NOMO-1 treated with dmso at 0.1 percent for 144 hours (cell line): ENCODE data around the gene RNF13.

ENCODE experiments used
- DNase-seq: peaks from one replicate; lab custom pipeline; 2025; ENCODE audit not compliant: unreplicated experiment; lab: John Stamatoyannopoulos, UW

Gene RNF13

GRCh38 chr3:149812606-149813366 is at the start of gene RNF13:
TSS of gene RNF13 (plus strand) at chr3:149813215. CDS start at chr3:149846027, 32,812 bp downstream.
- DNase-seq, result peak; percentile 96

GRCh38 chr3:149763565-149764195 is 49.3 kb upstream of the RNF13 start:
- DNase-seq, result no peak

- no peak for DNase-seq
Measured at GRCh38 chr3:149764302-149764701, 48.7 kb upstream of the RNF13 start.

DNA sequence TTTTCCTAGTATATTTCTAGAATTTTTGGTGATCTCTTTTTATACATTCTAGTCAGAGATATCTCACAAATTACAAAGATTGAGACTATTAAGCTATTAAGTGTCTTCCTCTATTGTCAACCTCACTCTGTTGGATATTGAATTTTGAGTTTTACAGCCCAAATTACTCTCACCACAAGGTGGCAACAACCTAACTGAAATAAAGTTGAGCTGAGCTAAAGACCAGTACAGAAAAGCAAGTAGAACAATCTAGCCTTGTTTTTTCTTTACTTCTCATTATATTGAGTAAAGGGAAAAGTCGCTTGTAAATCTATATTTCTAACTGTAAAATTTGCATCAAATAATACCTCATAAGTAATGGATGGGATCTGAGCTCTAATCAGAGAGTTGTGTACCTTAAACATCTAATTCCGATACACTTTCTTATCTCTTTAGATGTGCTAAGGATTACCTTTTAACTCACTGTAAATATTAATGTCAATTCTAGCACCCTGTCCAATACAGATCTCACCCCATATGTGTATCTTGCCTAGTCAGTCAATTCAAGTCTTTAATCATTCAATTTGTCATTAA is 47.2 kb upstream of the RNF13 start:
- no peak for DNase-seq

- DNase-seq, result no peak
Measured at GRCh38 chr3:149767720-149768119, 45.3 kb upstream of the RNF13 start.

GRCh38 chr3:149768704-149769103 is 44.3 kb upstream of the RNF13 start:
- no peak for DNase-seq

DNA sequence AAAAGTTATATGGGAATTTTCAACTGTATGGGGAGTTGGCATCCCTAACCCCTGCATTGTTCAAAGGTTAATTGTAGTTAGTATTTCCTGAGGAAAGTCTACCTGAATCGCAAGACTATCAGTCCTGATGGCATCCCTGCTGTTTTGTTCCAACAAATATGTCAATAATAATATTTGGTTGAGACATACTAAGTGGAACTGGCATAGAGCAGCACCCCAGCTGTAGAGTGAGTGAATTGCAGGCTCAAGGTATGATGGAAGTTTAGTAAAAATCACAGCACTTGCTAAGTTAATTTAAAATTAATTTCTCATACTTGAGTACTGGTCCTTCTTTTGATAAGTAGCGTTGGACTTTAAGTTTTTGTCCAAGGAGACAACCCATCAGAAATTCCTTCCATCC is 42.8 kb upstream of the RNF13 start:
- no peak for DNase-seq

GRCh38 chr3:149771652-149772271 is 41.3 kb upstream of the RNF13 start:
- DNase-seq, result no peak

DNA sequence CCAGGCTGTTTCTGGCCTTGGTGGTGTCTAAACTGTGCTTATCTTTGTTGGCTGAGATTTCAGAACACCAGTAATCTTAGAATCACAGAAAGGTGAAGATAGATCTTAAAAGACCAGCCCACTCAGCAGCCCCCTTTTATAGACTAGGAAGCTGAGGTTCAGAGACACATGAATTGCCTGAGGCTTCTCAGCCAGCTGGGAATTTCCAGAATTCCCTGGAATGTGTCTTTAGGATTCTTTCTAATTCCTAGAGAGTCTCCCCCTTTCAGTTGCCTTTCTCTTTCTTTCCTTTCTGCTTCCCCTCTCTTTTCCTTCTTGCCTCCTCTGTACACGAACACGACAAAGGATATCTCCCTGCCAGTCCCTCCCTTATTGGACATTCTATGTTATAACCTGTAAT is 40.2 kb upstream of the RNF13 start:
- DNase-seq, result no peak

DNA sequence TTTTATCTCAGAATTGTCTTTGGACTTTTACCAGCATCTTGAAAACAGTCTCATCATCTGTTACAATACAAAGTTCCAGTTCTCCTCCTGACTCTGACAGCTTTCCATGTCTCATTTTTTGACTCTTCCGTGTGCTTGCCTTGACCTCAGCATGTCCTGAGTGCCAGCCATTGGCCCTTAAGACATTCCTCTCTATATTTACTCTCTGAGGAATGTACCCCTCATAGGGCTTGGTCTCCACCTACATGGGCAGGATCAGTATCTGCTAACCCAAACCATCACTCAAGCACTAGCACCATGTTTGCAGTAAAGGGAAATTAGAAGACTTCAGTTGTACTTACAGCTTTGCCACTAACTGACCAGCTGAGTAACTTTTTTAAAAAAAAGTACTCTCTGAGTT is 36.8 kb upstream of the RNF13 start:
- DNase-seq, result no peak

GRCh38 chr3:149777414-149778214 is 35.4 kb upstream of the RNF13 start:
- DNase-seq, result no peak

DNA sequence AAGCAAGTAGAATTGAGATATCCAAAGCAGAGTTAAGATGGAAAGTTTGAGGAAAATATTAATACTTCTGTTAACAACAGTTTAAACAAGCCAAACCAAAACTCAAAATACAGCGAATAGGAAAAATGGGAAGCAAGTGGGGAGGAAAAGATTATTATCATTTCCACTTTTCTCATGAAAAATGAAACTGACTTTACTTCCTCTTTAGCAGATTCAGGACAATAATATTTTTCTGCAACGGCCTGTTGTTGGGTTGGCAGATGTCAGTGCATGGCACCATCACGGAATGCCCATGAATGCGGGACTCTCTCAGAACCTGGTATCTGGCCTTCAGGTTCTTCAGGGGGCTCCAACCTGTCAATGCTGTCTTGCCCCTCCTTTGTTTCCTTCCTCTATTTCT is 31.8 kb upstream of the RNF13 start:
- peak; percentile 52 for DNase-seq

- DNase-seq, result no peak
Measured at GRCh38 chr3:149781741-149782140, 31.3 kb upstream of the RNF13 start.

DNA sequence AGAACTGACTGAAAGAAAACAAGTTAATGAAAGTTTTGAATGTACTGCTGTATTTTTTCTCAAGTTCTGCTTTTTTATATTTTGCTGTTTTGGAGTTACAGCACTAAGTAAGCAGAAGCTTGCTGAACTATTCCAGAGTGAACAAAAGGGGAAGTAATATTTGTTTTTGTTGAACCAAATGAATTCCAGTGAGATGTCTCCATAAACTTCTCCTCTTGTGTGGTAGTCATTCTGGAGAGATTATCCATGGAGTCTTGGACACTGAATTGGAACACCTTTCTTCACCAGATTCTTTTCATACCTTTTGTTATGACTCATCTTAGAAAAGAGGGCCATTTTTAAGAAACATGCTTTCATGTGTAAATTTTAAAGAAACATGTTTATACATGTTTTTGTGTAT is 29.4 kb upstream of the RNF13 start:
- peak; percentile 66 for DNase-seq

DNA sequence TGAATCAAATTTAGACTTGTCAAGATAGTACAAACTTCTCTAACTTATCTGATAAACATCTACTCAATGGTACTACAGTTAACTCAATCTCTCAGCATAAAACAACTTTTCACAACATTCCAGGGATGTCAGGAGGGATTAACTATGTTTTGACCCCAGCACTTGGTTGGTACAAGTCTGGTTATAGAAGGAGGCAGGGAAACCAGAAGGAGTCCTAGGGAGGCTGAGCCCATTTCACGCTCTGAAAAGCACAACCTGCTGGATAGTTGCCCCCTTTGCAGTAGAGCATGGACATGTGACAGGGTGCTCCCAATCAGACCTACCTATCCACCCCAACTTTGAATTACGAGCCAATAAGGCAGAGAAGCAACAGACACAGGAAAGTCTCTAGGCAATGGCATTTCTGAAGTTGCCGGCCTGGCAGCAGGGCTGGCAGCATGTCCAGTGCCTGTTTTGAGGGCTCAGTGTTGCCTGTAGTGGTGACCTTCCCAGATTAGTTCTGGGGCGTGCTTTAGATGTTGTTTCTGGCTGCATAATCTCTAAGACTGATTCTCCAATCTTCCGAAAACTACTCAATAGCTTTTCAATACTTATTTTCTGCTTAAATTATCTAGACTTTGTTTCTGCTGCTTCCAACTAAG is 28.8 kb upstream of the RNF13 start:
- no peak for DNase-seq

- no peak for DNase-seq
Measured at GRCh38 chr3:149790268-149790667, 22.7 kb upstream of the RNF13 start.

- no peak for DNase-seq
Measured at GRCh38 chr3:149790698-149791097, 22.3 kb upstream of the RNF13 start.

DNA sequence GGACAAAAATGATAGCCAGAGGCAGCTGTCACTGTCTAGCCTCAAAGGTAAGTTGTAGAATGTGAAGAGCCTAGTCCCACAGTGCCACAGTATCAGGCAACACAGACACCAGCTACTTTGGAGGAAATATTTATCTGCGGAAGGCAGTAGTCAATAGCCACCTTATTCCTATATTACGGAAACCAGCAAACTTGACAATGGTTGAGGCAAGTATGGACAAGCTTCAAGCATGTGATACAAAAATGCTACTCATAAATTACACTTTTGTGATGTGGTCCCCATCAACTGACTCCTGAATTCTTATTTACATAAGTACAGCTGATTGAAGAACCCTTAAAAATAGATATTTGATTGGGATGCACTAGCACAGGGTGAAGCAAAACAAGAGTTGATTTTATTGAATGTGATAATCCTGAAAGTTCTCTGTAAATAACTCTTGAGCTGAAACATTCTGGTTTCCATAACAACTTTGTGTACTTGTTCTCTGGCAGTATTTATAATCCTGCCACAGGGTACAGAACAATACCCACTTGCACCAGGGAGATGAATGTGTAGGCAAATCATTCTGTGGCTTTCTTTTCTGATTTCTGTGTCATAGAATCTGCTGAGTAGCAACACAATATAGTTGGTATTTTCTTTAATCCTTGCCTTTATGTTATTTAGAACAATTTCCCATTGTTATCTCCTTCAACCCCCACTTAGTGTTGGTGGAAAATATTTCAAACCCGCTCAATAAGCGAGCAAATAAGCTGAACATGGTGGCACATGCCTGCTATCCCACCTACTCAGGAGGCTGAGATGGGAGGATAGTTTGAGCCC is 20.4 kb upstream of the RNF13 start, which contains the start of gene ANKUB1:
ANKUB1 (minus strand) TSS at position 103 of the 819 bp plus-strand sequence. CDS start 188 bp downstream, outside the sequence.
- DNase-seq, result no peak

DNA sequence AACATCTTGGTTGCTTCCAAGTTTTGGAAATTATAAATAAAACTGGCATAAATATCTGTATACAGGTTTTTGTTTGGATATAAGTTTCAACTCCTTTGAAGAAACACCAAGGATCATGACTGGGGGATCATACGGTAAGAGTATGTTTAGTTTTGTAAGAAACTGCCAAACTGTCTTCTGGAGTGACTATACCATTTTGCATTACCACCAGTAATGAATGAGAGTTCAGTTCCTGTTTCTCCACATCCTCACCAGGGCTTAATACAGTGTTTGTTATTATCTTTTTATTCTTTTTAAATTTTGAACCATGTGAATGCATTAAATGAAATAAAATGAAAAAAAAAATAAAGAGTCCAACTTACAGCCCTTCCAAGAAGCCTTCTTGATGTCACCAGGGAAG is 17.0 kb upstream of the RNF13 start:
- DNase-seq, result peak; percentile 29

- no peak for DNase-seq
Measured at GRCh38 chr3:149800693-149801092, 12.3 kb upstream of the RNF13 start.
